HG03039 (cell line): ENCODE data around the gene REG4.
"Not testable (repeated sequence)": the region's sequence is repeated elsewhere in the genome, so short reads cannot be mapped to it uniquely, and the experiment has no call there.

ENCODE experiments used
- ATAC-seq: cut with Tn5 transposase; IDR thresholded peaks from one replicate; pipeline ENCODE4 v1.9.1; 2021; ENCODE audit warnings: mild to moderate bottlenecking, moderate library complexity; ENCODE audit not compliant: unreplicated experiment

Gene REG4

DNA sequence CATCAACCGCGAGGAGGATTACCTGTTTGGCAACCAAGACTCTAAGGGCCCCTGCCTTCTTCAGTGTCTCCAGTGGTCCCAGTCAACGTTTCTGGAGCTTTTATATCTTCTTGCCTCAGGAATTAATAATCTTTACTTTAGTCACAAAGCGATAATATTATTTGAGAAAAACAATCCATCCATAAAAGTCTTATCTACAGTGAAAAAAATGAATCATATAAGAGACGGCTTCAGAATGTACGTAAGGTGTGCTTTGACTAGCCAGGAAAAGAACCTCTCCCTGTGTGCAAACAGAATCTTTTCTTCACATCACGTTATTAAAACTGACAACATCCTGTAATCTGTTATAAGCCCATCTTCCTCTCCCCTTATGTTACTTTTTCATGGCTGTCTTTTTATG, at the start of gene REG4:
Gene REG4, minus strand, starts transcription at position 74 of the 400 bp plus-strand sequence. CDS start 2,691 bp downstream, outside the sequence.
- ATAC-seq, result no peak

DNA sequence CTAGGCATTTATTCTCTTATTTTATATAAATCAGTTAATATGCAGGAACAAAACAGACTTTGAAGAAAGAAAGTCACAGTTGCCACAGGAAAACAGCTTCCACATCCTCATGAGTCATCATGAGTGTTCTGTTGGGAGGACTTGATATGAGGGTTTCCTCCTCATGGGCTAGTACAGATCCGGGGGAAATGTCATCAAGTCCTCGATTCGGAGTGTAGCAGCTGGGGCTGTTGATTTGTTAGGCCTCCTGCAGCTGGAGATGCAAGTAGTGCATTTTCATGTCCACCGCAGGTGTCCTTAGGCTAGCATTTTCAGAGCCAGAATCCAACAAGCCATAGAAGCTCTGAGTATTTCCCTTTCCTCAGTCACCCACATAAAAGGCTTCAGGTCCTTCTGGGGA, 48.4 kb upstream of the REG4 start:
- no peak for ATAC-seq

DNA sequence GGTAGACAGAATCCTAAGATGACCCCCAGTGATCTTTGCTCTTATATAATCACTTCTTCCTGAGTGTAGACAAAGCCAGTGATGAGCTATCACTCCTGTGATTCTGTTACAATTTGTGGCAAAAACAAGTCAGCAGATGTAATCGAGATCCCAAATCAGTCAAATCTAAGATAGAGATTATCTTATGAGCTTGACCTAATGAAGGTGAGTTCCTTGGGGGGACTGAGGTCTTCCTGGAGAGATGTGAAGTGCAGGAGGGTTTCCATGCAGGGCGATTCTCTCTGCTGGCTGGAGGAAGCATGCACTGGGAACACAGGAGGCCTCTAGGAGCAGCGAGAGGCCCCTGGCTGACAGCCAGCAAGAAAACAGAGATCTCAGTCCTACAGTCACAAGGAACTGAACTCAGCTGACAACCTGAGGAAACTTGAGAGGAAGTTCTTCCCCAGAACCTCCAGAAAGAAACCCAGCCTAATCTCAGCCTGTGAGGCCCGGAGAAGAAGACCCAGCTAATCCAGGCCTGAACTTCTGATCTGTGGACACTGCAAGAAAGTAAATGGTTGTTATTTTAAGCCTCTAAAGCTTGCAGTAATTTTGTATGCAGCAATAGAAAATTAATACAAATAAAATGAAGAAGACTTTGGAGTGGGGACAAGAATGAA, 47.4 kb upstream of the REG4 start:
- not testable (repeated sequence) for ATAC-seq

DNA sequence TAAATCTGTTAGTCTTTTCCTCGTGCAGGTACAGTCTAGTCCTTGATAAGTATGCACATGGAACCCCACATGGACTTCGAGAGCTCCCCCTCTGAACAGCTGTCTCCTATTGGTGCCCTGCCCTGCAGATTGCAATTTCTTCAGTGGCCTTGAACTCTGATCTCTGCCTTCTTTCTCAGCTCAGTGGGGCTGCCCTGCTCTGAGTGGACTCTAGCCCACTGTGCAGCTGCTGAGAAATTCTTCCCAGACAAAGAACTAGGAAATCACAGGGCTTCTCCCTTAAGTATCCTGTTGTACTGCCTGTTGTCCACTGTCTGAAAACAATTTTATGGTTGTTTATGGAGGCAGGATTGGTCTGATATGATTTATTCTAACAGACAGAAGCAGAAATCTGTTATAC, 46.9 kb upstream of the REG4 start:
- no peak for ATAC-seq

DNA sequence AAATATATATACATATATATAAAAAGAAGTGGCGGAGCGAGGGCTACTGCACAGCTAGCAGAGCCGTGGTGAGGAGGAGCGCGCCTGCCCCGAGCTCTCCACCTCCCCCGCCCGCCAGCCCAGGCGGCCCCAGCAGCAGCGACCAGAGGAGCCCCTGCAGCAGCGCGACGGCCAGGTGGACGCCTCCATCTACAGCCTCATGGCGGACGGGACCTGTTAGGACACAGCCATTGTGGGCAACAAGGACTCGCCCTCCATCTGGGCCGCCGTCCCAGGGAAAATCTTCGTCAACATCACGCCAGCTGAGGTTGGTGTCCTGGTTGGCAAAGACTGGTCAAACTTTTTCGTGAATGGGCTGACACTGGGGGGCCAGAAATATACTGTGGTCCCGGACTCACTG, 41.9 kb upstream of the REG4 start:
- no peak for ATAC-seq

DNA sequence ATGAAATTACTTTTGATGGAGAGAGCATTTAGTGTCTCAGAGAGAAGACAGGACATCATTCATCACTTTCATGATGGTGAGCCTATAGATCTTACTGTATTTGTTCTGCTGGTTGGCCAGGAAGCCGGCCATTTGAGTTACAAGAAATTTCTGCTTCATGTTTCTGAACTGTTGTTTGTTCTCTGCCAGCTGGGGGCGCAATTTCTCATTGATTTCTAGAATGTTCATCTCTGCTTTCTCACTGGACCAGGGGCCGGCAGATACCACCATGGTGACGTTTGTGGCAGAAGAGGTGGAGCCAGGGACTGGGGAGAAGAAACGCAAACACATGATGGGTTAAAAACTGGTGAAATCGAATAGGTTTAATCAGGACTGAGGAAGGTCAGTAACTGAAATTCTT, 32.9 kb upstream of the REG4 start:
- ATAC-seq, result not testable (repeated sequence)

DNA sequence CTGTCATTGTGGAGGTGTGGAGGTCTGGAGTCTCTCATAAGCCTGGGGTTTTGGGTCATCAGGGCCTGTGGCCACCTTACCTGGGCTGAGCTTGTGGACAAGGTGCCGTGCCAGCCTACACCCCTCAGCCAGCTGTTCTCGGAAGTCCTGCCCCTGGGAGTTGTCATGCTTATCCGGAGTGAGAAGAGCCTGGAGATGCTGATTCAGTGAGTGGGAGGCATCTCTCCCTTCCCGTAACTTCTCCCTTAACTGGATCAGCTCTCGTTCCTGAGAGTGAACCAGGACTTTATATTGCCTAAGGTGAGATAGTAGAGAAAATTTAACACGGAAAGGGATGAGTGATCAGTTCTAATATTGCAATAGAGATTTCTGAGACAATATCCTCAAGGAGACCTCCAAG, 30.0 kb upstream of the REG4 start:
- ATAC-seq, result no peak

DNA sequence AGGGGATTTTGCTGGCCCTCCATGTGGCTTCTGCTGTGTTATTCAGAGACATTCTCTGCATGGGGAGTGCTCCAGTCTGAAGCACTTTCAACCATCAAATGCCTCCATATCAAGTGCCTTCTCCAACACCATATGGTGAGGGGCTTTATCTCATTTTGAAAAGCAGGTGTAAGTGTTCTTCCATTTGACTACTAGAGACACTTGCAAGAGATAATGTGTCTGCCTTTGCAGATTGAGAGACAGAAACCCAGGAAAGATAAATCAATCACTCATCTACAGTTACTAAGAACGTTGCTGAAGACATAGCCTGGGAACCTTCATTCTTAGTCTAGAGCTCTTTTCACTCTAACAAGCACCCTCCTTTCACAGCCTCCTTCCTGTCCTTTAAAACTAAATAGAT, 29.5 kb upstream of the REG4 start:
- no peak for ATAC-seq

DNA sequence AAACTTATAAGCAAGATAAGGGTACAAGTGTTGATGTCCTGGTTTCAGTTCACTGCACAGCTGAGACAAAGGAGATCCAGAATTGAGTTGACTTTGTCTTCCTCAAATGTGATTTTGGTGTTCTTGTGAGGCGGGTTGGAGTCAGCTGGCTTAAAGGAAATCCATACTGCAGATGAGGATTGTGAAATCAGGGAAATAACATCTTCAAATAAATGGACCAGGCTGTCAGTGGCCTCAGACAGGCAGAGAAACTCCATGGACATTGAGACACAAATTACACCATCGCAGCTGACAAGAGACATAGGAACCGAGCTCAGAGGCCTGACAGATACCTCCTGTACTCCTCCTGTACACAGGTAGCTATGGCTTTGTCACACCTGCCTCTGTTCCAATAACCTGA, 27.0 kb upstream of the REG4 start:
- no peak for ATAC-seq

DNA sequence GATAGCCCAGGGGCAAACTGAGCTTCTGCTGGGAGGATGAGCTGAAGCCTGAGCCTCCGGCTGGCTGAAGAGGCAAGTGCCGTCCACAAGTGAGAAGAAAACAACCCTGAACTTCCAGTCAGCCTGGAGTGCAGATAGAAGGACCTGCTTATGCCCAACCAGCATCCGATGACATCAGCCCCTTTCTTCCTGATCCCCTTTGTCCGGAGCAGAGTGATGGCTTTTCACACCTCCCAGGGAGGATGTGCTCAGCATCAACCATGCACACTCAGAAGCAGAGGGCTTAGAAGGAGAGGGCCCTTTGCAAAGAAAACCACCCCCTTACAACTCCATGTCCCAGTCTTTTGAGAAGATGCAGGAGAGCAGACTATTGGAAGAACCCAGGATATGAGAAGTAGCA, 23.7 kb upstream of the REG4 start:
- ATAC-seq, result no peak

DNA sequence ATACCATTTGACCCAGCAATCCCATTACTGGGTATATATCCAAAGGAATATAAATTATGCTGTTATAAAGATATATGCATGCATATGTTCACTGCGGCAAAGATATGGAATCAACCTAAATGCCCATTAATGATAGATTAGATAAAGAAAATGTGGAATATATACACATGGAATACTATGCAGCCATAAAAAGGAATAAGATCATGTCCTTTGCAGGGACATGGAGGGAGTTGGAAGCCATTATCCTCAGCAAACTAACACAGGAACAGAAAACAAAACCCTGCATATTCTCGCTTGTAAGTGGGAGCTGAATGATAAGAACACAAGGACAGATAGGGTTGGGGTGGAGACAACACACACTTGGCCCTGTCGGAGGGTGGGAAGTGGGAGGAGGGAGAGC, 19.8 kb upstream of the REG4 start:
- no peak for ATAC-seq

DNA sequence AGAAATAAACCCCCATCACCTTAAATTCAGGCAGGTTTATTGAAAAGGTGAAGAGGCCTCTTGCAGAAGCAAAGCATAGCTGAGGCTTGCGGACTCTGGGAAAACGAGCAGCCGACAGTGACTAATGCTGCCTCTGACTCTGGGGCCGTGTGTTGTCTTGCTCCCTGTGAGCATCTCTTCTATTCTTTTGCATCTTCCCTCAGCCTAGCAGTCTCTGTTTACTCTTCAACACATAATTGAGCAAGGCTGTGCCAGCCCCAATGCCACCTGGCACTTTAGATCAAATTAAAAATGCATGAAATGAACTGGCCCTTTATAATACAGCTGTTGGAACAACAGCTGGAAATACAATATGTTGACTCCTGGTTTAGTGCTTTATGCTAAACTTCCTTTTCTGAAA, 18.4 kb upstream of the REG4 start:
- no peak for ATAC-seq

DNA sequence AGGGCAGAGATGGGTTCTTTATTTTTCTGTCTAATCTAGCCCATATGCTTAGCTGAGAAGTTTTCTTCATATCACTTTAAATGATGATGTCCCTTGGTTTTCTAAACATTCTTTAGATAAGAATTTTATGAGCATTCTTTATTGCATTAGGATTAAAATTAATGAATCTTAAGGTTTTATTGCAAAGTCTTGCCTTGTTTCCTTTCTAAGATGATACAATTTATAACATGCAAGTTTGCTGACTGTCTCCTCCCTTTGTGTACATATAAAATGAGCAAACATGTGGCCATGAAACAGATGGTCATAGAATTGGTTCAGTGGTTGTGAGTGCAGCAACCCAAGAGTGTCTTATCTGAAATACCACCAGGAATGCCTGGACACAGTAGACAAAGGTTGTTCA, 17.7 kb upstream of the REG4 start:
- ATAC-seq, result not testable (repeated sequence)

DNA sequence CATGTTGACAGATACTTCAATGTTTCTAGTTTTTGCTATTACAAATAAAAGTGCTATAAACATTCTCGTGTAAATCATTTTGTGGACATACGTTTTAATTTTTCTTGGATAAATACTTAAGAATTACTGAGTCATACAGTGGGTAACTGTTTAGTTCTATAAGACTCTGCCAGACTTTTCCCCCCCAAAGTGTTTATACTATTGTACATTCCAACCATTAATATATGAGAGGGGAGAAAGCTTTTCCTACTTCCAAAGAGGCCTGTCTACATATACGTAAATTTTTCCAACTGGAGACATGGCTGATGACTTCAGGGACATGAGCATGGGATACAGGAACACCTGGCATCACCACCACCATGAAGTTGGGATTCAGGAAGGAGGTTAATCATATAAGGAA, 17.0 kb upstream of the REG4 start:
- ATAC-seq, result no peak

DNA sequence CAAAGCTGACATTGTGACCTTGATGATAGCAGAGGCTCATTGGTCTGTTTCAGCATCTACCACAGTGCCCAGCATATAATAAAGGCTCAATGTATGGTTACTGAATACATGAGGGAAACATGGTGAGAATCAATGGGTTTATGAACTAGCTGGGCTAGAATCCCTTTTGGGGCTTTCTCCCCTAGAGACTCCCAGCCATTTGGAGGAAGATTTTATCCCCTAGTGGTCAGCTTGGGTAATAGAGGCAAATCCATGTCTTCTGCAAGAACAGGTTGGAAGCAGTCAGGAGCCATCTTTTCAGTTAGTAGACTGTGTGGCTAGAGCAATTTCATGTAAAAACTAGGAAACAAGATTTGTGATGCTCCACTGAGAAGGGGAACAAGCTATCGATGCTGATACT, 15.8 kb upstream of the REG4 start:
- ATAC-seq, result no peak

DNA sequence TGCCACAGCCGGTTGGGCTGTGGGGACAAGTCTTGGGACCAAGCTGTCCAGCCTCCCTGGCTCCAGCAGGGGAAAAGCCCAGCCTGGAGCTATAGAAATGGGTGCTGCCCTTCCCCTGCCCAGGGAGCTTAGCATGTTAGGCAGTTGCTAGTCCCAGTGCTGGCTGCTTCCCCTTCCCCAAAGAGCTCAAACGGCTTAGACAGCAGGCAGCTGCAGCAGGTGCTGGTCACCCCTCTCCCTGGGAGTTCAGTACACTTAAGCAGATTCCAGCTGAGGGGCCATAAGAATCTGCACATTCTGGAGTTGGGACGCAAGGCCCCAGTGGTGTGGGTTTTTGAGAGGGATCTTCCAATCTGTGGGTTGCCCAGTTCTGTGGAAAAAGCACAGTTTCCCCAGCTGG, 11.1 kb upstream of the REG4 start:
- ATAC-seq, result no peak

DNA sequence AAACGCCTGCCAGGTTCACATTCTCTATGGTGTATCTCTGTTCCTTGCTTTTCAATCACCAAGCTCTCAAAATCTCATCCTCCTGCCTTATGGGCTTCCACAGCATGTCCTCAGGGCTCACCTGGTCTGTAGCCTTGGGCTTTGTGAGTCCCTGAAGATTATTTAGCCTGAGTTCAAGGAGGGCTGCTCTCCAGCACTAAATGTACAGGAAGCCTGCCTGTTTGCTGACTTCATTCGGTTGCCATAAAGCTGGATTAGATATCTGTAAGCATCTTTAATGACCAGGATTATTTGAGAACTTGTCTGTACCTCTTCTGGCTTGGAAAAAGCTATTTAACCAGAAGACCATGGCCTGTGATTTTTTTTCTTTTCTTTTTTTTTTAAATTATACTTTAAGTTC, 6.9 kb upstream of the REG4 start:
- ATAC-seq, result no peak

DNA sequence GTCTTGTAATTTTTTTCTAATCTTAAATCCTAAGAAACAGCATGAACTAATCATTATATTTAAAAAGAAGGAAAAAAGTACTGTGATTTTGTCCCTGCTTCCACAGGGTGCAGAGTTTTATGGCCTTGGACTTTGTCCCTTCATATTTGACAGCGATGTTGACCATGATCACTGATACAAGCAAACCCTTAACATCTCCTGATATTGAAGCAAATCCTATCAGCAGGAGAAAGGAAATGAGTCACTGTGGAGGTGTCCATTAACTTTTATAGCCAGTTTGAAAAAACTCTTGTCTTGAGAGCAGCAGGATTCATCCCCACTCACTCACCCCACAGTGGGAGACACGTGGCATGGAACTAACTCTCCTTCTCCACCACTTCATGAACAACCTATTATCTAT, 5.1 kb upstream of the REG4 start:
- no peak for ATAC-seq

DNA sequence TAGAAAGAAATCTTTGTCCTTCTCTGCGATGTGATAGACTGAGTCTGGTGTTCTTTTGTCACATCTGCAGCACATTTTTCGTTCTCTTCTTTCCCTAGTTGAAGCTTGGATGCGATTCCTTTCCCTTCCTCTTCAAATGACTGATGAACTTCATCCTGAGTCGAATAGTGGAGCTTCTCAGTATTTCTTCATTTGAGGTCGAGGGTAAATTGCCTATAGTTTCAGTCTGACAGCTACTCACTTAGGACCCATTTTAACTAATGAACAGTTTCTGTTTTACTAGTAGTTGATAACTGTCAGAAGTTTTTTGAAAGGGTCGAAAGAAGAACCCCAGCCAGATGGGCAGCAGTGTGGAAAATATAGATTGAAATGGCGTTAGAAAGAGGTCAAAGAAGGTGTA, 4.7 kb upstream of the REG4 start:
- ATAC-seq, result no peak

DNA sequence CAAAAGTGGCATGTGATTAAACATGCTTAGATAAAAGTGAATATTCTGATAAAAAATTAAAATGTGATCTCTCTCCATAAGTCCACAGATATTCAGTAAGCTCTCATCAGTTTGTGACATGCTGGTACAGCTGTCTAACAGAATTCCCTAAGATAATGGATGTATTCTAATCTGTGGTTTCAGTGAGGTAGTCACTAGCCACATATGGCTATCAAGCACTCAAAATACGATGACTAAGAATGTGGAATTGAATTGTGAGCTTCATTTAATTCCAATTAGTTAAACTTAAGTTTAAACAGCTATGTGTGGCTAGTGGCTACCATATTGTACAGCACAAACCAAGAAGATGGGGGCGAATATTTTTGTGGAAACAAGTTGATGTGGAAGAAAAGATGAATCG, 4.1 kb upstream of the REG4 start:
- ATAC-seq, result no peak

DNA sequence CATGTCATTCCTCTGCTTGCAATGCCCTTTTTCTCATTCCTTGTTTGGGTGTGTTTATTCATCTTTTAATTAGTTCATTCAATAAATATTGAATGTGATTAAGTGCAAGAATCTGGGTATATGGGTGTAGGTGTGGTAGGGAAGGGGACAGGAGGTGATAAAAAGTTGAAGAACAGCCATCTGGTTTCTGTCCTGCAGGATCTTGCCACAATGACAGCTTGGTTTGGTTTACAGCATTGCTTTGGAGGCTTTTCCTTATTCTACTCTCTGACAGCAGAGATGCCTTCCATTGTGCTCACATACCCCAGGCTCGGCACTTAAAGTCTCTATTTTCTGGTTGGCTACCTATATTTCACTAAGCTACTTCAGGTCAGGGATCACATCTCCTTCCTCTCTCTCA, 3.0 kb upstream of the REG4 start:
- no peak for ATAC-seq

DNA sequence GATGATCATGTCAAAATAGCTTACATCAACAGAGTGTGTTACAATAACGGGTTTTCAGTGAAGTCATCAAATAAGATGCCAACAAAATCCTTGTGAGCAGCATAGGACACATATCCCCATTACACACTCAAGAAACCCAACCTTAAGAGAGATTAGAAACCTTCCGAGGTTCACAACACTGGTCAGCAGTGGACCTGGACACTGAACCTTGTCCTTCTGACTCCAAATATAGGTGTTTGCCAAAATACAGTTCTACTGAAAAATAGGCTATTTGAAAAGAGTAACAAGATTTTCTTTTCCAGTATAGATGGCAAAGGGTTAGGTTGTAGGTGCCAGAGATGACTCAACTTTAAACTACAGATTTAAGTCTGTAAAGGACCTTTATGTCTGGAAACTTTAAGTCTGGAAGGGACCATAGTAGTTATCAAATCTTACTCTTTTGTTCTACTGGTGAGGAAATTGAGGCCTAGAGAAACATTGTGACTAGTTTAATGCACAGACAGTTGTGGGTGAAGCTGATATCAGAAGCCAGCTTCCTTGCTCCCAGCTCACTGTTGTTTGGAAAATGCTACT, 811 bp upstream of the REG4 start:
- ATAC-seq, result no peak

DNA sequence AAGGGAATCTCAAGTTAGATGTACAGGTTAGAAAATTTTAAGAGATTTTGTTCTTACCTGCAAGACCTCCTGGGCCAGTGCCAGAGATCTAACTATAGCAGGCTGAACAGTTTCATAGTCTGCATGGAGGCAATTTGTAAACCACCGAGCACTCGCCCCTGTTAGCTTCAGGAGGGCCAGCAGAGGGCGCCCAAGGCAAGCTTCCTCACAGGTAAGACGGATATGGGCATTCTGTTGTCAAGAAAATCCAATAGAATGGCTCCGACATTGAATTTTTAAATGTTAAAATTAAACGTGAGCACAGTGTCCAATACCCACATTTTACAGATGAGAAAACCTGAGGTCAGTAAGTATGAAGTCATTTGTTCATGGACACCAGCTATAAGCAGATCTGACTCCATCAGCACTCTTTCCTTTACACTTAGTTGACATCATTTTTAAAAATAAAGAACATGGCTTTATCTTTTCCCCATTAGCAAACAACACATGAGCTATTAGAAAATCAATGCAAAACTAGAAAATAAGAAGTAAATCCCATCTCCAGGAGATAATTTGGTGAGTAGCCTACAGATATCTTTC, 2.2 kb downstream of the REG4 start:
- peak; percentile 68 for ATAC-seq
